Medulla oblongata (tissue), 1 donor: ENCODE data around the gene CFAP73.
"Not testable (repeated sequence)": the region's sequence is repeated elsewhere in the genome, so short reads cannot be mapped to it uniquely, and the experiment has no call there.

Experiments used
- DNase-seq: peaks from one replicate; pipeline ENCODE4 v3.0.0-alpha.2; 2015; ENCODE audit errors: extremely low spot score

Gene CFAP73

GRCh38 chr12:113189361-113189760 is 39.8 kb downstream of the CFAP73 start:
- DNase-seq = no peak

- no peak for DNase-seq
Observed at GRCh38 chr12:113190761-113191160, 41.2 kb downstream of the CFAP73 start.

- DNase-seq = no peak
Observed at GRCh38 chr12:113191227-113191626, 41.7 kb downstream of the CFAP73 start.

- no peak for DNase-seq
Observed at GRCh38 chr12:113194971-113195391, 45.5 kb downstream of the CFAP73 start.

- no peak for DNase-seq
Observed at GRCh38 chr12:113195598-113195997, 46.1 kb downstream of the CFAP73 start.

- DNase-seq = no peak
Observed at GRCh38 chr12:113196582-113196981, 47.1 kb downstream of the CFAP73 start.

GRCh38 chr12:113196990-113197389 is 47.5 kb downstream of the CFAP73 start:
- DNase-seq = peak; percentile 89

GRCh38 chr12:113197518-113198077 is 48.1 kb downstream of the CFAP73 start:
- DNase-seq = no peak

- no peak for DNase-seq
Observed at GRCh38 chr12:113198296-113198695, 48.8 kb downstream of the CFAP73 start.

GRCh38 chr12:113200021-113200797 is 50.7 kb downstream of the CFAP73 start:
- DNase-seq = no peak

- no peak for DNase-seq
Observed at GRCh38 chr12:113201187-113202177, 52.0 kb downstream of the CFAP73 start.

GRCh38 chr12:113202300-113203075 is 53.0 kb downstream of the CFAP73 start:
- DNase-seq = no peak

- DNase-seq = no peak
Observed at GRCh38 chr12:113203852-113204760, 54.6 kb downstream of the CFAP73 start.

- no peak for DNase-seq
Observed at GRCh38 chr12:113204804-113205203, 55.3 kb downstream of the CFAP73 start.

GRCh38 chr12:113206802-113207201 is 57.3 kb downstream of the CFAP73 start:
- not testable (repeated sequence) for DNase-seq

- DNase-seq = no peak
Observed at GRCh38 chr12:113207613-113208040, 58.1 kb downstream of the CFAP73 start.

GRCh38 chr12:113208041-113208934 is 58.8 kb downstream of the CFAP73 start:
- peak; percentile 74 for DNase-seq
